BJ (cell line): Measurements from ENCODE around the gene RFK. TPM values are rescaled to one million over a fixed set of nuclear protein-coding genes. Genes with fewer than 3 reads are reported as not detected.

Experiments used
- CTCF ChIA-PET: fragments of 350-600 bp; formaldehyde crosslinking; extraction: SDS; loops from one replicate; lab custom pipeline; 2021; ENCODE audit warnings: antibody characterized with exemption, inconsistent platforms; lab: Yijun Ruan, JAX
- POLR2A ChIA-PET: fragments of 300-600 bp; sonication (Branson Sonifier 250); formaldehyde crosslinking; extraction: SDS; loops from one replicate; lab custom pipeline; 2021; ENCODE audit warnings: antibody characterized with exemption; lab: Charles Lee
- DNase-seq: peaks from one replicate; pipeline ENCODE4 v3.0.0-alpha.2; 2011; ENCODE audit warnings: low read depth
- H3K27me3 ChIP-seq: 2 replicates; pipeline ENCODE4 v1.6.0; 2011; ENCODE audit warnings: low read length; ENCODE audit not compliant: control insufficient read depth, insufficient read depth
- H3K36me3 ChIP-seq: 2 replicates; pipeline ENCODE4 v1.5.1; 2011; ENCODE audit warnings: low read length; ENCODE audit not compliant: control insufficient read depth, insufficient read depth
- H3K4me3 ChIP-seq: 2 replicates; pipeline ENCODE4 v1.5.1; 2011; ENCODE audit warnings: low read depth, mild to moderate bottlenecking, control low read depth, low read length
- polyA plus RNA-seq: library from polyadenylated mRNA; depleted of rRNA; stranded (reverse); fragments of >200 nt; gene quantifications from 2 replicates; pipeline ENCODE4 v1.2.3, GENCODE V29; 2011
- TF ChIP-seq, protein P1 (sequence below): IDR thresholded peaks from 2 replicates; pipeline ENCODE4 v1.5.1; 2011; ENCODE audit warnings: low read depth, mild to moderate bottlenecking, control low read depth, inconsistent platforms, low read length, moderate library complexity; ENCODE audit not compliant: insufficient read depth

The RFK gene
- polyA plus RNA-seq, 1 experiment, result 7.5 TPM

DNA sequence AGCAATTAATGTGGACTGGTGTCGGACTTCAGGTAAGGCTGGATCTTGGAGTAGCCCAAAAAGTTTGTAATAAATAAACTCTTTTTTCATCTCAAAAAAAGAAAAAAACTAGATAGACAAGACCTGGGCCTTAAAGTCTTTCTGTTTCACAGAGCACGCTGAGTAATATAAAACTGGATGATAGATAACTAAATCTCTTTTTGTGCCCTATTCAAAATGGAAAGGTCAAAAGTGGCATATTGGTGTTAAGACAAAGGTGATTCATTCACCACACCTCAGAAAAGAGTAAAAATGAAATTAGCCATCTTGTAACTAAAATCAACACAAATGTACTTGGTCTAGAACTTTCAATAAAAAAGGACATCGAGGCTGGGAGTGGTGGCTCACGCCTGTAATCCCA lies 30.3 kb upstream of the RFK start:
- Histone ChIP-seq H3K36me3 (no peaks in the 10 kb centered on the region), H3K4me3 (no peak overlapping the region), H3K27me3 (no peaks in the 10 kb centered on the region)
- POLR2A ChIA-PET, result no interaction called here
- TF ChIP-seq, protein P1, sequence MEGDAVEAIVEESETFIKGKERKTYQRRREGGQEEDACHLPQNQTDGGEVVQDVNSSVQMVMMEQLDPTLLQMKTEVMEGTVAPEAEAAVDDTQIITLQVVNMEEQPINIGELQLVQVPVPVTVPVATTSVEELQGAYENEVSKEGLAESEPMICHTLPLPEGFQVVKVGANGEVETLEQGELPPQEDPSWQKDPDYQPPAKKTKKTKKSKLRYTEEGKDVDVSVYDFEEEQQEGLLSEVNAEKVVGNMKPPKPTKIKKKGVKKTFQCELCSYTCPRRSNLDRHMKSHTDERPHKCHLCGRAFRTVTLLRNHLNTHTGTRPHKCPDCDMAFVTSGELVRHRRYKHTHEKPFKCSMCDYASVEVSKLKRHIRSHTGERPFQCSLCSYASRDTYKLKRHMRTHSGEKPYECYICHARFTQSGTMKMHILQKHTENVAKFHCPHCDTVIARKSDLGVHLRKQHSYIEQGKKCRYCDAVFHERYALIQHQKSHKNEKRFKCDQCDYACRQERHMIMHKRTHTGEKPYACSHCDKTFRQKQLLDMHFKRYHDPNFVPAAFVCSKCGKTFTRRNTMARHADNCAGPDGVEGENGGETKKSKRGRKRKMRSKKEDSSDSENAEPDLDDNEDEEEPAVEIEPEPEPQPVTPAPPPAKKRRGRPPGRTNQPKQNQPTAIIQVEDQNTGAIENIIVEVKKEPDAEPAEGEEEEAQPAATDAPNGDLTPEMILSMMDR, result no peak
- DNase-seq, result no peak
- CTCF ChIA-PET, result interaction anchor here (0.8 kb wide), 1 partner anchor 23 kb away, joined by 3 read pairs; no protein-coding TSS in a partner anchor

DNA sequence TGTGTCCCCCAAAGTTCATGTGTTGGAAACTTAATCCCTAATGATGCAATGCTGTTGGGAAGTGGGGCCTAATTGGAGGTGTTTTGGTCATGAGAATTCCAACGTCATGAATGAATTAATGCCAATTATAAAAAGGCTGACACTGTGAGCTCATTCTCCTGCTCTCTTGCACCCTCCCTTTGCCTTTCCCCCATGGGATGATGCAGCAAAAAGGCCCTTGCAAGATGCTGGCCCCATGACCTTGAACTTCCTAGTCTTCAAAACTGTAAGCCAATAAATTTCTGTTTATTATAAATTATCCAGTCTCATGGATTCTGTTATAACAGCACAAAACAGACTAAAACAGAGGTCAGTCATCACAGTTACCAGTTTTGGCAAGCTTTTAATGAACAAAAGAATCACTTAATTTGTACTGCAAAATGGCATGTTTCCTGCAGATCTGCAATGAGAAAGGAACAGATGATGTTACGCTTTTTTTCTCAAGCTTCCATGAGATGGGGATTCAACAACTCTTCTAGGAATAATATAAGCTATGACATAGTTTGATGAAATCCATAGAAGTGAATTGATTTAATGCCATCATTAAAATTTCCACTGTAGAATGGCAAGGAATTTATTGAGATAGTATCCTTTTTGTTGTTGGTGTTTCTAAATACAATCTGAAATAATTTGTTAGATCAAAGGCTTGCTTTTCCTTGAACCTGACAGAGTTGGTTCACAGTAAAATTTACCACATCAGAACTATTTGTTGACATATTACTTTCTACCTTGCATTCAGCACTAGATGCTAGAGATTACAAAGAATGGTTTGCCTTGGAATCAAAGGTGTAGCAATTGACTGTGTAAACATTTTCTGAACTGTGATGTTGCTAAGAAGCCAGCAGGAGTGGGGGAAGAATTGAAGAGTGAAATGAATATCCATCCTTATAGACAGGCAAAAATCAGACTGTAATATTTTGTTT lies 29.3 kb upstream of the RFK start:
- TF ChIP-seq, protein P1, result no peak
- no peak overlapping the region for H3K4me3 ChIP-seq
- ChIA-PET POLR2A (no interaction called here), CTCF (interaction anchor here (0.6 to 0.8 kb wide), 2 partner anchors 13 to 24 kb away, joined by 3 read pairs; no protein-coding TSS in a partner anchor)
- no peaks in the 10 kb centered on the region for H3K27me3 ChIP-seq
- no peak for DNase-seq
- no peaks in the 10 kb centered on the region for H3K36me3 ChIP-seq

- Histone ChIP-seq H3K4me3 (no peak overlapping the region), H3K36me3 (no peaks in the 10 kb centered on the region), H3K27me3 (no peaks in the 10 kb centered on the region)
- ChIA-PET CTCF (interaction anchor here (0.6 to 2.5 kb wide), 20 partner anchors 9 to 307 kb away, joined by 3 to 9 read pairs (median 4); partner anchors contain the start of gene RFK), POLR2A (no interaction called here)
- TF ChIP-seq, protein P1, result peak; percentile 69
- no peak for DNase-seq
These were observed 25.7 kb upstream of the RFK start for GRCh38 chr9:76419782-76420380.

GRCh38 chr9:76417394-76417793 lies 23.2 kb upstream of the RFK start:
- ChIA-PET POLR2A (no interaction called here), CTCF (interaction anchor here (1.8 kb wide), 1 partner anchor 13 kb away, joined by 4 read pairs; no protein-coding TSS in a partner anchor)
- no peak overlapping the region for H3K4me3 ChIP-seq
- no peaks in the 10 kb centered on the region for H3K36me3 ChIP-seq
- no peak for DNase-seq
- no peaks in the 10 kb centered on the region for H3K27me3 ChIP-seq
- TF ChIP-seq, protein P1, result no peak

DNA sequence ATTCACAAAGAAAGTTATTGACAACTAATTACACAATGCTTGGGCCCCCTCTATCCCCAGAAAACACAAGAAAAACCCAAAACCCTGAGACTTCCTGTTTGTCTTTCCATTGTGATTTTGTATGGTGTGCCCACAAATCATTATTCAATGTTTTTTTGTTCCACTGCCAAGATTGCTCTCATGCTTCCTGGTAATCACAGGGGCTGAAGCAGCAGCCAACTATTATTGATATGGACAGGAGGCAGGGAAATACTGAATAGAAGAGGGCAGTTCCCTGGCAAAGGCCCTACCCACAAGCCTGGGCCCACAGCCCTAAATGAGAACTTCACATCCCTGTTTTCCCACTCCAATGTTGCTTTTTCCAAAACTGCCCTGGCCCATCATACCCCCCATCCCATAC lies 21.5 kb upstream of the RFK start:
- no peaks in the 10 kb centered on the region for H3K27me3 ChIP-seq
- DNase-seq, result no peak
- TF ChIP-seq, protein P1, result no peak
- H3K4me3 ChIP-seq, result no peak overlapping the region
- POLR2A ChIA-PET, result no interaction called here
- CTCF ChIA-PET, result no interaction called here
- no peaks in the 10 kb centered on the region for H3K36me3 ChIP-seq
